PC-3 (cell line): ENCODE data around the gene RALBP1.

Experiments used
- EZH2 ChIP-seq: fragments of 300-600 bp; sonication (generic); IDR thresholded peaks from one replicate; pipeline ENCODE4 v1.6.1; 2017; ENCODE audit warnings: antibody characterized with exemption, mild to moderate bottlenecking, low read length; ENCODE audit not compliant: unreplicated experiment
- EZH2phosphoT487 ChIP-seq: fragments of 300-600 bp; sonication (generic); IDR thresholded peaks from 2 replicates; pipeline ENCODE4 v1.6.1; 2018; ENCODE audit warnings: mild to moderate bottlenecking, antibody characterized with exemption, low read length, borderline replicate concordance
- TF ChIP-seq, protein P1 (sequence below): fragments of 300-600 bp; sonication (generic); conservative IDR thresholded peaks from 2 replicates; pipeline ENCODE4 v1.5.1; 2017; ENCODE audit warnings: antibody characterized with exemption, low read depth, mild to moderate bottlenecking, low read length

GRCh38 chr18:9521770-9522169, 46.5 kb downstream of the RALBP1 start:
- TF ChIP-seq, protein P1, sequence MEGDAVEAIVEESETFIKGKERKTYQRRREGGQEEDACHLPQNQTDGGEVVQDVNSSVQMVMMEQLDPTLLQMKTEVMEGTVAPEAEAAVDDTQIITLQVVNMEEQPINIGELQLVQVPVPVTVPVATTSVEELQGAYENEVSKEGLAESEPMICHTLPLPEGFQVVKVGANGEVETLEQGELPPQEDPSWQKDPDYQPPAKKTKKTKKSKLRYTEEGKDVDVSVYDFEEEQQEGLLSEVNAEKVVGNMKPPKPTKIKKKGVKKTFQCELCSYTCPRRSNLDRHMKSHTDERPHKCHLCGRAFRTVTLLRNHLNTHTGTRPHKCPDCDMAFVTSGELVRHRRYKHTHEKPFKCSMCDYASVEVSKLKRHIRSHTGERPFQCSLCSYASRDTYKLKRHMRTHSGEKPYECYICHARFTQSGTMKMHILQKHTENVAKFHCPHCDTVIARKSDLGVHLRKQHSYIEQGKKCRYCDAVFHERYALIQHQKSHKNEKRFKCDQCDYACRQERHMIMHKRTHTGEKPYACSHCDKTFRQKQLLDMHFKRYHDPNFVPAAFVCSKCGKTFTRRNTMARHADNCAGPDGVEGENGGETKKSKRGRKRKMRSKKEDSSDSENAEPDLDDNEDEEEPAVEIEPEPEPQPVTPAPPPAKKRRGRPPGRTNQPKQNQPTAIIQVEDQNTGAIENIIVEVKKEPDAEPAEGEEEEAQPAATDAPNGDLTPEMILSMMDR = no peak
- TF ChIP-seq EZH2 = no peak
- no peak for TF ChIP-seq EZH2phosphoT487
